CD4-positive, alpha-beta T cell (primary cell): ENCODE results near the gene SEPTIN10. TPM values are rescaled to one million over a fixed set of nuclear protein-coding genes. Genes with fewer than 3 reads are reported as not detected.

ENCODE experiments used
- ATAC-seq: fragments of 200-7000 bp; cut with Tn5 transposase; one replicate; pipeline ENCODE4 v1.10.0; 2022; ENCODE audit warnings: mild to moderate bottlenecking; ENCODE audit not compliant: poor library complexity
- CTCF ChIA-PET: fragments of 350-600 bp; sonication (Branson Sonifier 250); formaldehyde crosslinking; loops from one replicate; lab custom pipeline; 2021; ENCODE audit warnings: antibody characterized with exemption, inconsistent platforms; lab: Charles Lee
- POLR2A ChIA-PET: fragments of 350-600 bp; sonication (Branson Sonifier 250); formaldehyde crosslinking; loops from one replicate; lab custom pipeline; 2021; ENCODE audit warnings: antibody characterized with exemption, inconsistent platforms; lab: Charles Lee
- DNase-seq, 14 experiments: peaks; one replicate each; pipeline ENCODE4 v3.0.0-alpha.2; 2013 to 2020; ENCODE audit warnings: mixed read lengths in 2 of 14
- H3K27ac ChIP-seq, 2 donors: one replicate each; pipeline versions ENCODE4 v1.5.1 to v1.7.0; 2013; ENCODE audit warnings: low read length in 2 of 2, low read depth in 1 of 2, mild to moderate bottlenecking in 1 of 2
- H3K27me3 ChIP-seq, 2 experiments: 1 replicate in 1 of 2; 2 replicates in 1 of 2; pipeline versions ENCODE4 v1.6.1 to v1.7.0; 2013; ENCODE audit warnings: low read length in 2 of 2, control low read depth in 1 of 2, mild to moderate bottlenecking in 1 of 2, moderate library complexity in 1 of 2; ENCODE audit not compliant: insufficient read depth in 2 of 2, control insufficient read depth in 1 of 2
- H3K36me3 ChIP-seq: one replicate; pipeline ENCODE4 v1.6.1; 2013; ENCODE audit warnings: low read length, control low read depth; ENCODE audit not compliant: insufficient read depth
- H3K4me1 ChIP-seq: one replicate; pipeline ENCODE4 v1.6.1; 2013; ENCODE audit warnings: low read length, control low read depth; ENCODE audit not compliant: insufficient read depth
- H3K4me3 ChIP-seq: one replicate; pipeline ENCODE4 v1.5.1; 2013; ENCODE audit warnings: mild to moderate bottlenecking, low read length, moderate library complexity
- H3K9me3 ChIP-seq, 2 experiments: 1 replicate in 1 of 2; 2 replicates in 1 of 2; pipeline versions ENCODE4 v1.6.1 to v1.7.0; 2013; ENCODE audit warnings: low read length in 2 of 2, mild to moderate bottlenecking in 2 of 2, control low read depth in 1 of 2, moderate library complexity in 1 of 2; ENCODE audit not compliant: control insufficient read depth in 1 of 2, insufficient read depth in 1 of 2
- H3K27ac Mint-ChIP-seq: one replicate; pipeline ENCODE4 v1.8.0; 2020; ENCODE audit warnings: mixed read lengths
- H3K27me3 Mint-ChIP-seq: one replicate; pipeline ENCODE4 v1.8.0; 2021; ENCODE audit warnings: mixed read lengths
- H3K36me3 Mint-ChIP-seq: one replicate; pipeline ENCODE4 v1.8.0; 2021; ENCODE audit warnings: low read depth, mixed read lengths
- H3K4me1 Mint-ChIP-seq: one replicate; pipeline ENCODE4 v1.8.0; 2021; ENCODE audit warnings: low read depth, mixed read lengths
- H3K4me3 Mint-ChIP-seq: one replicate; pipeline ENCODE4 v1.8.0; 2020; ENCODE audit warnings: mild to moderate bottlenecking, mixed read lengths
- H3K9me3 Mint-ChIP-seq: one replicate; pipeline ENCODE4 v1.8.0; 2020; ENCODE audit warnings: mixed read lengths
- CTCF ChIP-seq: fragments of 200-600 bp; IDR thresholded peaks from one replicate; pipeline ENCODE4 v1.8.0; 2022; ENCODE audit warnings: antibody characterized with exemption, mild to moderate bottlenecking
- intact Hi-C, 2 experiments: fragments of 100-400 bp; cut with DNase I in 1 of 2; cut with micrococcal nuclease in 1 of 2; formaldehyde crosslinking; loops; one replicate each; pipeline versions ENCODE4 v1.15.1 to v1.9.0; 2023 to 2025; cut with DNase I, micrococcal nuclease
- total RNA-seq, 174 experiments: library from RNA in 2 of 174; stranded (reverse) in 2 of 174; gene quantifications; one replicate each; pipeline ENCODE4 v1.2.3 and lab custom pipeline; 2021 to 2026

Gene SEPTIN10
- total RNA-seq, 2 experiments from 2014 or later = 2.0 to 2.6 TPM

DNA sequence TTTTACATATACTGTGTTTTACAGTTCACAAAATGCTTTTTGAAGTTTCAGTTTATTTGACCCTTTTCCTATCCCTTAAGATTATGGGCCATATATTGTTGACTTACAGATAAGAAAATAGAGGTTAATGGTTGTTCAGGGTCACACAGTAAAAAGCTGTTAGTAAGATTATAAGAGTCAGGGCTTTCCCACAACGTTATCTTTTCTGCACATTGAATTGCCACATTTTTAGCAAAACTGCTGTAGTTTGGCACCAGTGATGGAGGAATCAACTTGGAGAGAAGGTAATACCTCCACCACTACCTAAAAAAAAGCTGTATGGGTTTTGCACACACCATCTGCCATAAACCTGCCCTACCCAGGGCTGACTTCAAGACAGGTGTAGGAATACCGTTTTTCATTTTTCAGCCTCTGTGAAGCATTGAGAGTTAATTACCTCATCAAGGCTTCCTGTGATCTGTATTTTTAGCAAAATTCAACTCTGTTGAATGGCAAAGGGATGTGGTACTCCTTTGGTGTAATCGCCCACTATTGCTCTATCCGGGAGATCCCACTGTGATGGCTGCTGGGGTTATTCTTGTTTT, 5.4 kb upstream of the SEPTIN10 start:
- Histone ChIP-seq H3K4me3 (no peak overlapping the region), H3K27me3 (peaks cover 18 to 58% of the 10 kb centered on the region in 2 experiments), H3K4me1 (peaks cover 10% of the 10 kb centered on the region), H3K9me3 (peaks cover 0 to 12% of the 10 kb centered on the region in 2 experiments), H3K36me3 (no peaks in the 10 kb centered on the region), H3K27ac (no peak overlapping the region)
- DNase-seq = no peak
- ChIA-PET POLR2A (no interaction called here), CTCF (no interaction called here)
- Mint-ChIP-seq H3K27me3 (peaks cover 80% of the 10 kb centered on the region), H3K4me3 (no peak overlapping the region), H3K27ac (no peak overlapping the region), H3K36me3 (no peaks in the 10 kb centered on the region), H3K9me3 (no peaks in the 10 kb centered on the region), H3K4me1 (peaks cover 8% of the 10 kb centered on the region)
- intact Hi-C loops = loop anchor here in 1 of 2 experiments (10.0 kb wide), 1 partner anchor 904 kb away; the partner anchor contains the start of gene RANBP2
- no peak for ATAC-seq
- TF ChIP-seq CTCF = no peak

GRCh38 chr2:109616184-109616583, 2.4 kb upstream of the SEPTIN10 start:
- Histone ChIP-seq H3K4me1 (peaks cover 14% of the 10 kb centered on the region), H3K36me3 (no peaks in the 10 kb centered on the region), H3K4me3 (no peak overlapping the region), H3K27me3 (peaks cover 28 to 68% of the 10 kb centered on the region in 2 experiments), H3K27ac (no peak overlapping the region), H3K9me3 (peaks cover 0 to 20% of the 10 kb centered on the region in 2 experiments)
- intact Hi-C loops = loop anchor here in 1 of 2 experiments (10.0 kb wide), 1 partner anchor 901 kb away; the partner anchor contains the start of gene RANBP2
- TF ChIP-seq CTCF = no peak
- ATAC-seq (no peak), DNase-seq (no peak)
- H3K4me3 Mint-ChIP-seq = peak overlapping the region; percentile 73
- no peak overlapping the region for H3K27ac Mint-ChIP-seq
- no peaks in the 10 kb centered on the region for H3K9me3 Mint-ChIP-seq
- H3K27me3 Mint-ChIP-seq = peaks cover 84% of the 10 kb centered on the region
- peaks cover 20% of the 10 kb centered on the region for H3K4me1 Mint-ChIP-seq
- CTCF ChIA-PET = no interaction called here
- POLR2A ChIA-PET = no interaction called here
- no peaks in the 10 kb centered on the region for H3K36me3 Mint-ChIP-seq

DNA sequence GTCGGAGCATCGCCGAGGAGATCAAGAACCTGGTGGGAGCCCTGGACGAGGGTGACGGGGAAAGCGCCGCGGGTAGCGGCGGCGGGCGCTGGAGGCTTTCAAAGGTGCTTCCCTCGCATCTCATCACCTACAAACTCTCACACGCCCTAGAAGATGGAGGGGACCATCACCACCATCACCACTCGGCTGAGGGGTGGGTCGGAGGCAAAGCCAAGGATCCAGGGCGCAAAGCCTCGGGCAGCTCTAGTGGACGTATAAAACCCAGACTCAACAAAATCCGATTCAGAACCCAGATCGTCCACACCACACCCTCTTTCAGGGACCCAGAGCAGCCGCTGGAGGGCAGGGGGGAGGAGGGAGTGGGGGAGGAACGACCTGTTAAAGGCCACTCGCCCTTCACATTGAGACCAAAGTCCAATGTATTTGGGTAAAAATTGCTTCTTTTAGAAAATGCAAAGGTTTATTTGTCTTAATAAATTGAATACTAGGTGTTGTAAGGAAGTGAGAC, 1.9 kb upstream of the SEPTIN10 start:
- DNase-seq = no peak
- ChIA-PET CTCF (no interaction called here), POLR2A (no interaction called here)
- H3K4me3 Mint-ChIP-seq = peak overlapping the region; percentile 73
- ATAC-seq = no peak
- Histone ChIP-seq H3K4me1 (peaks cover 14% of the 10 kb centered on the region), H3K27me3 (peaks cover 28 to 69% of the 10 kb centered on the region in 2 experiments), H3K9me3 (peaks cover 0 to 20% of the 10 kb centered on the region in 2 experiments), H3K27ac (no peak overlapping the region), H3K36me3 (no peaks in the 10 kb centered on the region), H3K4me3 (no peak overlapping the region)
- no peak overlapping the region for H3K27ac Mint-ChIP-seq
- peaks cover 20% of the 10 kb centered on the region for H3K4me1 Mint-ChIP-seq
- H3K36me3 Mint-ChIP-seq = no peaks in the 10 kb centered on the region
- no peaks in the 10 kb centered on the region for H3K9me3 Mint-ChIP-seq
- intact Hi-C loops = loop anchor here in 1 of 2 experiments (10.0 kb wide), 1 partner anchor 901 kb away; the partner anchor contains the start of gene RANBP2
- peaks cover 84% of the 10 kb centered on the region for H3K27me3 Mint-ChIP-seq
- no peak for TF ChIP-seq CTCF
